HEK293 (cell line): ENCODE data around the gene MPG.

Experiments used
- CTCF ChIA-PET: fragments of 350-600 bp; formaldehyde crosslinking; extraction: SDS; loops from one replicate; lab custom pipeline; 2021; ENCODE audit warnings: antibody characterized with exemption; lab: Yijun Ruan, JAX
- POLR2A ChIA-PET: fragments of 300-600 bp; formaldehyde crosslinking; extraction: SDS; loops from one replicate; lab custom pipeline; 2020; ENCODE audit warnings: antibody characterized with exemption, inconsistent platforms; lab: Yijun Ruan, JAX
- H3K27ac ChIP-seq: fragments of 200-500 bp; sonication (Bioruptor generic); 2 replicates; pipeline ENCODE4 v1.5.1; 2014; ENCODE audit warnings: low read depth, low read length, control low read depth, inconsistent platforms; ENCODE audit errors: extremely low read depth
- H3K36me3 ChIP-seq, 2 experiments: fragments of 200-500 bp in 1 of 2; sonication (Bioruptor generic) in 1 of 2; 1 replicate in 1 of 2; 2 replicates in 1 of 2; pipeline ENCODE4 v1.5.1; 2014 to 2017; ENCODE audit warnings: inconsistent platforms in 2 of 2, low read length in 2 of 2; ENCODE audit not compliant: control insufficient read depth in 2 of 2, insufficient read depth in 1 of 2
- H3K4me1 ChIP-seq: fragments of 200-500 bp; sonication (Bioruptor generic); 2 replicates; pipeline ENCODE4 v1.5.1; 2014; ENCODE audit warnings: mild to moderate bottlenecking, low read length, inconsistent platforms; ENCODE audit not compliant: control insufficient read depth, insufficient read depth
- H3K4me3 ChIP-seq: 2 replicates; pipeline ENCODE4 v1.5.1; 2011; ENCODE audit warnings: low read depth, mild to moderate bottlenecking, control low read depth, low read length, moderate library complexity
- H3K9me3 ChIP-seq: fragments of 200-500 bp; sonication (Bioruptor generic); 2 replicates; pipeline ENCODE4 v1.5.1; 2014; ENCODE audit warnings: low read depth, low read length, inconsistent platforms; ENCODE audit not compliant: control insufficient read depth, insufficient read depth
- BCL11B ChIP-seq: fragments of 450-650 bp; formaldehyde crosslinking; IDR thresholded peaks from 2 replicates; pipeline ENCODE4 v1.5.1; 2016; ENCODE audit warnings: low read depth, missing biosample characterization, missing genetic modification characterization
- KLF10 ChIP-seq: fragments of 450-650 bp; IDR thresholded peaks from 2 replicates; pipeline ENCODE4 v1.5.1; 2018; ENCODE audit warnings: missing biosample characterization, mild to moderate bottlenecking, missing genetic modification characterization
- SP2 ChIP-seq: fragments of 450-650 bp; formaldehyde crosslinking; IDR thresholded peaks from 2 replicates; pipeline ENCODE4 v1.5.1; 2016; ENCODE audit warnings: missing biosample characterization, missing genetic modification characterization
- TCF7L2 ChIP-seq: IDR thresholded peaks from 2 replicates; pipeline ENCODE4 v1.6.1; 2011; ENCODE audit warnings: low read depth, mild to moderate bottlenecking, inconsistent platforms, low read length, moderate library complexity, borderline replicate concordance
- ZNF146 ChIP-seq: fragments of 450-650 bp; formaldehyde crosslinking; IDR thresholded peaks from 2 replicates; pipeline ENCODE4 v1.5.1; 2016; ENCODE audit warnings: missing biosample characterization, missing genetic modification characterization
- ZNF529 ChIP-seq: fragments of 450-650 bp; formaldehyde crosslinking; IDR thresholded peaks from 2 replicates; pipeline ENCODE4 v1.5.1; 2017; ENCODE audit warnings: missing genetic modification characterization, missing biosample characterization; ENCODE audit not compliant: insufficient replicate concordance
- ZNF621 ChIP-seq: fragments of 450-650 bp; formaldehyde crosslinking; IDR thresholded peaks from 2 replicates; pipeline ENCODE4 v1.5.1; 2017; ENCODE audit warnings: missing biosample characterization, missing genetic modification characterization
- ZNF677 ChIP-seq: fragments of 450-650 bp; IDR thresholded peaks from 2 replicates; pipeline ENCODE4 v1.5.0; 2018; ENCODE audit warnings: missing biosample characterization, mild to moderate bottlenecking, missing genetic modification characterization, moderate library complexity
- ZNF76 ChIP-seq: fragments of 450-650 bp; formaldehyde crosslinking; IDR thresholded peaks from 2 replicates; pipeline ENCODE4; 2016; ENCODE audit warnings: low read depth, missing biosample characterization, missing genetic modification characterization, borderline replicate concordance
- TF ChIP-seq, protein P1 (sequence below): fragments of 450-650 bp; formaldehyde crosslinking; IDR thresholded peaks from 2 replicates; pipeline ENCODE4 v1.5.1; 2017; ENCODE audit warnings: missing biosample characterization, mild to moderate bottlenecking, missing genetic modification characterization, moderate library complexity
- TF ChIP-seq, protein P2 (sequence below): fragments of 450-650 bp; formaldehyde crosslinking; IDR thresholded peaks from 2 replicates; pipeline ENCODE4 v1.5.1; 2016; ENCODE audit warnings: missing biosample characterization, missing genetic modification characterization
- TF ChIP-seq, protein P3 (sequence below): fragments of 450-650 bp; formaldehyde crosslinking; IDR thresholded peaks from 2 replicates; pipeline ENCODE4 v1.5.1; 2016; ENCODE audit warnings: missing biosample characterization, missing genetic modification characterization, borderline replicate concordance
- TF ChIP-seq, protein P4 (sequence below): fragments of 450-650 bp; IDR thresholded peaks from 2 replicates; pipeline ENCODE4 v1.5.1; 2018; ENCODE audit warnings: missing biosample characterization, mild to moderate bottlenecking, missing genetic modification characterization

Gene MPG

DNA sequence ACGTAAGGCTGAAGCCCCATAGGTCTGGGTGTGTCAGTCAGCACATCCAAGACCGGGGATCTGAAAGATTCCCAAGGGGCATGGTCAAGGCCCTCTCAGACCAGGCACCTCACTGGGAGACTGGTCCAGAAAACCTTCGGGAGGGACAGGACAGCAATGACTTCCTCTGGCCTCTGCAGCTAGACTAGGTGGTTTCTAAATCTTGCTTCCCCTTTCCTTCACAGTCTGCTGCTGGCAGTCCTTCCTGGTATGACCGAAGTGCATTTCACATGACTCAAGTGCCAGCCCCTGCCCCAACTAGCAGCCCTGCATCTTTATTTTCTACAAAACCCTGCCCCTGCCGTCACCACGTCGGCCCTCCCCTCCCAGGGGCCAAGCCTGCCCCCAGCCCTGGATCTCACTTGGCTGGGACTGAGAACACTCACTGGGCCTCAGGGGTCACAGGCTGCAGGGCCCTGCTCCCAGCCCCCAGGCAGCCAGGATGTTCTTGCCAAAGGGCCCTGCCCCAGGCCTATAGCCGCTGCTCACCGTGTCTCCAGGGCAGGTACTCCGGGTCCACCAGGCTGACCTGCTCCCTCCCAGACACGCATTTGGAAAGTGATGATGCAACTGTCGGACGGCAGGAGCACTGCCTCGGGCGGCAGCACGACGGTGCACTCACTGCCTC lies 42.9 kb upstream of the MPG start (continued):
- TF ChIP-seq BCL11B = no peak
- TF ChIP-seq SP2 = no peak

DNA sequence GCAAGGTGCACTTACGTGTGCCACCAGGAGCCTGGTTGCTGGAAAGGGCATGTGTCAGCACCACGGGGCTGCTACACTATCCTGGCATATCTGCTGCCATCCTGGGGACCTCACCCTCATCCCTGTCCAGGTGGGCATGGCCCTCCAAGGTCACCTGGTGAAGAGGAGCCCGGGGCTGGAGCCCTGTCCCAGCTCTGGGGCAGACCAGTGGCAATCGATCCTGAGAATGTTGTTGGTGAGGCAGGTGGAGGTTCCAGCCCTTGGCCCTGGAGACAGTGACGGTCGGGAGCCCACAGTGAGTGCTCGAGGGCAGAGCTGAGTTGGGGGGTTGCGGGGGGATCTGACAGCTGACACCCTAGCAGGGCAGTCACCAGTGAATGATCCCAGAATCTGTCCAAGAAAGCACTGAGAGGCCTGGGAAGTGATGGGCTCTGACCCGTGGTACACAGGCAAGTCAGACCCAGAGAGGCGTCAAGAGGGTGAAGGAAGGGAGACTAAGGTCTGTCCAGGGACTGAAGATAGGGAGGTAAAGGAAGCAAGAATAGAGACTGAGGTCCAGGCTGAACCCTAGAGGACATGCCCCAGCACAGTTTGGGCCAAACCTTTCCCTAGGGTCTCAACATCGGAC lies 42.2 kb upstream of the MPG start:
- H3K4me1 ChIP-seq = no peaks in the 10 kb centered on the region
- no peaks in the 10 kb centered on the region for H3K9me3 ChIP-seq
- H3K27ac ChIP-seq = no peak overlapping the region
- ChIA-PET POLR2A (no interaction called here), CTCF (interaction anchor here (0.6 kb wide), 1 partner anchor 14 kb away, joined by 3 read pairs; no protein-coding TSS in a partner anchor)
- H3K4me3 ChIP-seq = no peak overlapping the region
- no peak for TF ChIP-seq ZNF76
- no peak for TF ChIP-seq ZNF621 (tag by site-specific recombination)
- TF ChIP-seq, protein P1, sequence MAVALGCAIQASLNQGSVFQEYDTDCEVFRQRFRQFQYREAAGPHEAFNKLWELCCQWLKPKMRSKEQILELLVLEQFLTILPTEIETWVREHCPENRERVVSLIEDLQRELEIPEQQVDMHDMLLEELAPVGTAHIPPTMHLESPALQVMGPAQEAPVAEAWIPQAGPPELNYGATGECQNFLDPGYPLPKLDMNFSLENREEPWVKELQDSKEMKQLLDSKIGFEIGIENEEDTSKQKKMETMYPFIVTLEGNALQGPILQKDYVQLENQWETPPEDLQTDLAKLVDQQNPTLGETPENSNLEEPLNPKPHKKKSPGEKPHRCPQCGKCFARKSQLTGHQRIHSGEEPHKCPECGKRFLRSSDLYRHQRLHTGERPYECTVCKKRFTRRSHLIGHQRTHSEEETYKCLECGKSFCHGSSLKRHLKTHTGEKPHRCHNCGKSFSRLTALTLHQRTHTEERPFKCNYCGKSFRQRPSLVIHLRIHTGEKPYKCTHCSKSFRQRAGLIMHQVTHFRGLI = no peak
- TF ChIP-seq ZNF677 (tag by site-specific recombination) = no peak
- TF ChIP-seq KLF10 = no peak
- TF ChIP-seq, protein P2, sequence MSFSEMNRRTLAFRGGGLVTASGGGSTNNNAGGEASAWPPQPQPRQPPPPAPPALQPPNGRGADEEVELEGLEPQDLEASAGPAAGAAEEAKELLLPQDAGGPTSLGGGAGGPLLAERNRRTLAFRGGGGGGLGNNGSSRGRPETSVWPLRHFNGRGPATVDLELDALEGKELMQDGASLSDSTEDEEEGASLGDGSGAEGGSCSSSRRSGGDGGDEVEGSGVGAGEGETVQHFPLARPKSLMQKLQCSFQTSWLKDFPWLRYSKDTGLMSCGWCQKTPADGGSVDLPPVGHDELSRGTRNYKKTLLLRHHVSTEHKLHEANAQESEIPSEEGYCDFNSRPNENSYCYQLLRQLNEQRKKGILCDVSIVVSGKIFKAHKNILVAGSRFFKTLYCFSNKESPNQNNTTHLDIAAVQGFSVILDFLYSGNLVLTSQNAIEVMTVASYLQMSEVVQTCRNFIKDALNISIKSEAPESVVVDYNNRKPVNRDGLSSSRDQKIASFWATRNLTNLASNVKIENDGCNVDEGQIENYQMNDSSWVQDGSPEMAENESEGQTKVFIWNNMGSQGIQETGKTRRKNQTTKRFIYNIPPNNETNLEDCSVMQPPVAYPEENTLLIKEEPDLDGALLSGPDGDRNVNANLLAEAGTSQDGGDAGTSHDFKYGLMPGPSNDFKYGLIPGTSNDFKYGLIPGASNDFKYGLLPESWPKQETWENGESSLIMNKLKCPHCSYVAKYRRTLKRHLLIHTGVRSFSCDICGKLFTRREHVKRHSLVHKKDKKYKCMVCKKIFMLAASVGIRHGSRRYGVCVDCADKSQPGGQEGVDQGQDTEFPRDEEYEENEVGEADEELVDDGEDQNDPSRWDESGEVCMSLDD (tag by site-specific recombination) = no peak
- TF ChIP-seq, protein P3, sequence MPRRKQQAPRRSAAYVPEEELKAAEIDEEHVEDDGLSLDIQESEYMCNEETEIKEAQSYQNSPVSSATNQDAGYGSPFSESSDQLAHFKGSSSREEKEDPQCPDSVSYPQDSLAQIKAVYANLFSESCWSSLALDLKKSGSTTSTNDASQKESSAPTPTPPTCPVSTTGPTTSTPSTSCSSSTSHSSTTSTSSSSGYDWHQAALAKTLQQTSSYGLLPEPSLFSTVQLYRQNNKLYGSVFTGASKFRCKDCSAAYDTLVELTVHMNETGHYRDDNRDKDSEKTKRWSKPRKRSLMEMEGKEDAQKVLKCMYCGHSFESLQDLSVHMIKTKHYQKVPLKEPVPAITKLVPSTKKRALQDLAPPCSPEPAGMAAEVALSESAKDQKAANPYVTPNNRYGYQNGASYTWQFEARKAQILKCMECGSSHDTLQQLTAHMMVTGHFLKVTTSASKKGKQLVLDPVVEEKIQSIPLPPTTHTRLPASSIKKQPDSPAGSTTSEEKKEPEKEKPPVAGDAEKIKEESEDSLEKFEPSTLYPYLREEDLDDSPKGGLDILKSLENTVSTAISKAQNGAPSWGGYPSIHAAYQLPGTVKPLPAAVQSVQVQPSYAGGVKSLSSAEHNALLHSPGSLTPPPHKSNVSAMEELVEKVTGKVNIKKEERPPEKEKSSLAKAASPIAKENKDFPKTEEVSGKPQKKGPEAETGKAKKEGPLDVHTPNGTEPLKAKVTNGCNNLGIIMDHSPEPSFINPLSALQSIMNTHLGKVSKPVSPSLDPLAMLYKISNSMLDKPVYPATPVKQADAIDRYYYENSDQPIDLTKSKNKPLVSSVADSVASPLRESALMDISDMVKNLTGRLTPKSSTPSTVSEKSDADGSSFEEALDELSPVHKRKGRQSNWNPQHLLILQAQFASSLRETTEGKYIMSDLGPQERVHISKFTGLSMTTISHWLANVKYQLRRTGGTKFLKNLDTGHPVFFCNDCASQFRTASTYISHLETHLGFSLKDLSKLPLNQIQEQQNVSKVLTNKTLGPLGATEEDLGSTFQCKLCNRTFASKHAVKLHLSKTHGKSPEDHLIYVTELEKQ (tag by site-specific recombination) = no peak
- no peak for TF ChIP-seq TCF7L2
- no peak for TF ChIP-seq ZNF146 (tag by site-specific recombination)
- no peak for TF ChIP-seq ZNF529 (tag by site-specific recombination)
- TF ChIP-seq, protein P4, sequence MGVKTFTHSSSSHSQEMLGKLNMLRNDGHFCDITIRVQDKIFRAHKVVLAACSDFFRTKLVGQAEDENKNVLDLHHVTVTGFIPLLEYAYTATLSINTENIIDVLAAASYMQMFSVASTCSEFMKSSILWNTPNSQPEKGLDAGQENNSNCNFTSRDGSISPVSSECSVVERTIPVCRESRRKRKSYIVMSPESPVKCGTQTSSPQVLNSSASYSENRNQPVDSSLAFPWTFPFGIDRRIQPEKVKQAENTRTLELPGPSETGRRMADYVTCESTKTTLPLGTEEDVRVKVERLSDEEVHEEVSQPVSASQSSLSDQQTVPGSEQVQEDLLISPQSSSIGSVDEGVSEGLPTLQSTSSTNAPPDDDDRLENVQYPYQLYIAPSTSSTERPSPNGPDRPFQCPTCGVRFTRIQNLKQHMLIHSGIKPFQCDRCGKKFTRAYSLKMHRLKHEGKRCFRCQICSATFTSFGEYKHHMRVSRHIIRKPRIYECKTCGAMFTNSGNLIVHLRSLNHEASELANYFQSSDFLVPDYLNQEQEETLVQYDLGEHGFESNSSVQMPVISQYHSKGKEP = no peak
- H3K36me3 ChIP-seq = peaks cover 0 to 21% of the 10 kb centered on the region in 2 experiments; a peak in 2 of 3 replicates
